Retinal pigment epithelial cell (primary cell): ENCODE results near the gene TMEM26.

Source experiments
- DNase-seq: peaks from one replicate; pipeline ENCODE4 v3.0.0-alpha.2; 2010; ENCODE audit warnings: low read depth
- H3K4me3 ChIP-seq: 2 replicates; pipeline ENCODE4 v1.5.1; 2011; ENCODE audit warnings: mild to moderate bottlenecking, low read length, control low read depth, moderate library complexity
- CTCF ChIP-seq: conservative IDR thresholded peaks from 2 replicates; pipeline ENCODE4 v1.5.1; 2011; ENCODE audit warnings: low read depth, low read length, control low read depth, inconsistent platforms

The TMEM26 gene

GRCh38 chr10:61364619-61365018, 88.6 kb downstream of the TMEM26 start:
- no peak for TF ChIP-seq CTCF
- no peak overlapping the region for H3K4me3 ChIP-seq
- no peak for DNase-seq

GRCh38 chr10:61363006-61363405, 90.2 kb downstream of the TMEM26 start:
- no peak for TF ChIP-seq CTCF
- H3K4me3 ChIP-seq = no peak overlapping the region
- DNase-seq = no peak

- DNase-seq = no peak
- no peak overlapping the region for H3K4me3 ChIP-seq
- TF ChIP-seq CTCF = no peak
These were observed 93.7 kb downstream of the TMEM26 start for GRCh38 chr10:61359452-61359851.

- no peak overlapping the region for H3K4me3 ChIP-seq
- TF ChIP-seq CTCF = no peak
- DNase-seq = no peak
These were observed 95.5 kb downstream of the TMEM26 start for GRCh38 chr10:61357687-61358086.
